Measurements from ENCODE around the gene SIRT5.

SIRT5 gene

GRCh38 chr6:13579911-13580310 lies 5.5 kb downstream of the SIRT5 start:
- Histone ChIP-seq H3K27ac (no peak overlapping the region), H3K4me1 (peaks cover 8% of the 10 kb centered on the region), H4K20me1 (no peaks in the 10 kb centered on the region), H3K4me2 (no peak overlapping the region), H3K4me3 (no peak overlapping the region), H3K9me3 (no peaks in the 10 kb centered on the region), H3K36me3 (peaks cover 45% of the 10 kb centered on the region), H3K9ac (no peak overlapping the region), H3K27me3 (no peaks in the 10 kb centered on the region)
- TF ChIP-seq Cebpa-rat (IDR thresholded peaks at IDR 0.05) = no peak

GRCh38 chr6:13581700-13582229 lies 7.4 kb downstream of the SIRT5 start:
- no peak for TF ChIP-seq Cebpa-rat (IDR thresholded peaks at IDR 0.05)
- Histone ChIP-seq H4K20me1 (no peaks in the 10 kb centered on the region), H3K9me3 (no peaks in the 10 kb centered on the region), H3K4me2 (no peak overlapping the region), H3K27ac (no peak overlapping the region), H3K27me3 (no peaks in the 10 kb centered on the region), H3K36me3 (peaks cover 52% of the 10 kb centered on the region), H3K4me1 (no peaks in the 10 kb centered on the region), H3K9ac (no peak overlapping the region), H3K4me3 (no peak overlapping the region)

- no peaks in the 10 kb centered on the region for H3K9me3 ChIP-seq
- H3K9ac ChIP-seq = no peak overlapping the region
- H3K27ac ChIP-seq = no peak overlapping the region
- H3K4me1 ChIP-seq = no peaks in the 10 kb centered on the region
- TF ChIP-seq Cebpa-rat (IDR thresholded peaks at IDR 0.05) = no peak
- H4K20me1 ChIP-seq = no peaks in the 10 kb centered on the region
- no peak overlapping the region for H3K4me3 ChIP-seq
- H3K36me3 ChIP-seq = peaks cover 81% of the 10 kb centered on the region
- no peaks in the 10 kb centered on the region for H3K27me3 ChIP-seq
- no peak overlapping the region for H3K4me2 ChIP-seq
Observed at GRCh38 chr6:13586603-13587542, 12.5 kb downstream of the SIRT5 start.

GRCh38 chr6:13589801-13590200 lies 15.4 kb downstream of the SIRT5 start:
- no peak overlapping the region for H3K4me3 ChIP-seq
- H3K27ac ChIP-seq = no peak overlapping the region
- H3K9ac ChIP-seq = no peak overlapping the region
- H3K4me2 ChIP-seq = no peak overlapping the region
- no peaks in the 10 kb centered on the region for H3K27me3 ChIP-seq
- H3K4me1 ChIP-seq = no peaks in the 10 kb centered on the region
- no peaks in the 10 kb centered on the region for H3K9me3 ChIP-seq
- H4K20me1 ChIP-seq = no peaks in the 10 kb centered on the region
- TF ChIP-seq Cebpa-rat (IDR thresholded peaks at IDR 0.05) = no peak
- peaks cover 81% of the 10 kb centered on the region for H3K36me3 ChIP-seq

- no peak overlapping the region for H3K4me2 ChIP-seq
- no peak overlapping the region for H3K27ac ChIP-seq
- H3K4me3 ChIP-seq = no peak overlapping the region
- H3K4me1 ChIP-seq = no peaks in the 10 kb centered on the region
- no peaks in the 10 kb centered on the region for H3K9me3 ChIP-seq
- H3K9ac ChIP-seq = no peak overlapping the region
- H3K27me3 ChIP-seq = no peaks in the 10 kb centered on the region
- peaks cover 87% of the 10 kb centered on the region for H3K36me3 ChIP-seq
- TF ChIP-seq Cebpa-rat (IDR thresholded peaks at IDR 0.05) = no peak
- H4K20me1 ChIP-seq = no peaks in the 10 kb centered on the region
Observed at GRCh38 chr6:13590574-13591153, 16.3 kb downstream of the SIRT5 start.

GRCh38 chr6:13591205-13591921 lies 17.0 kb downstream of the SIRT5 start:
- Histone ChIP-seq H4K20me1 (no peaks in the 10 kb centered on the region), H3K4me3 (no peak overlapping the region), H3K9me3 (no peaks in the 10 kb centered on the region), H3K27me3 (no peaks in the 10 kb centered on the region), H3K4me2 (no peak overlapping the region), H3K9ac (no peak overlapping the region), H3K4me1 (no peaks in the 10 kb centered on the region), H3K36me3 (peaks cover 92% of the 10 kb centered on the region), H3K27ac (no peak overlapping the region)
- no peak for TF ChIP-seq Cebpa-rat (IDR thresholded peaks at IDR 0.05)

GRCh38 chr6:13593103-13593502 lies 18.7 kb downstream of the SIRT5 start:
- Histone ChIP-seq H3K9me3 (no peaks in the 10 kb centered on the region), H3K4me3 (no peak overlapping the region), H3K36me3 (peaks cover 92% of the 10 kb centered on the region)

GRCh38 chr6:13593720-13594119 lies 19.3 kb downstream of the SIRT5 start:
- H3K4me3 ChIP-seq = no peak overlapping the region
- no peaks in the 10 kb centered on the region for H3K9me3 ChIP-seq
- no peak overlapping the region for H3K9ac ChIP-seq
- no peak overlapping the region for H3K27ac ChIP-seq
- no peaks in the 10 kb centered on the region for H3K4me1 ChIP-seq
- no peaks in the 10 kb centered on the region for H3K27me3 ChIP-seq
- no peak for TF ChIP-seq Cebpa-rat (IDR thresholded peaks at IDR 0.05)
- no peak overlapping the region for H3K4me2 ChIP-seq
- H3K36me3 ChIP-seq = peaks cover 92% of the 10 kb centered on the region
- no peaks in the 10 kb centered on the region for H4K20me1 ChIP-seq

More at GRCh38 chr6:13593103-13593502, 18.7 kb downstream of the SIRT5 start:
- Histone ChIP-seq H3K4me1 (no peaks in the 10 kb centered on the region), H4K20me1 (no peaks in the 10 kb centered on the region), H3K27me3 (no peaks in the 10 kb centered on the region), H3K9ac (no peak overlapping the region), H3K4me2 (no peak overlapping the region), H3K27ac (no peak overlapping the region)
- no peak for TF ChIP-seq Cebpa-rat (IDR thresholded peaks at IDR 0.05)

GRCh38 chr6:13597073-13597472 lies 22.7 kb downstream of the SIRT5 start:
- no peak for TF ChIP-seq Cebpa-rat (IDR thresholded peaks at IDR 0.05)
- no peaks in the 10 kb centered on the region for H3K27me3 ChIP-seq
- no peak overlapping the region for H3K4me3 ChIP-seq
- peaks cover 82% of the 10 kb centered on the region for H3K36me3 ChIP-seq
- H3K4me2 ChIP-seq = no peak overlapping the region
- no peaks in the 10 kb centered on the region for H3K9me3 ChIP-seq
- H3K4me1 ChIP-seq = no peaks in the 10 kb centered on the region
- no peaks in the 10 kb centered on the region for H4K20me1 ChIP-seq
- H3K27ac ChIP-seq = no peak overlapping the region
- no peak overlapping the region for H3K9ac ChIP-seq
